ENCODE data around the gene SULT1A3.
"Not testable (repeated sequence)": the region's sequence is repeated elsewhere in the genome, so short reads cannot be mapped to it uniquely, and the experiment has no call there.

Gene SULT1A3

DNA sequence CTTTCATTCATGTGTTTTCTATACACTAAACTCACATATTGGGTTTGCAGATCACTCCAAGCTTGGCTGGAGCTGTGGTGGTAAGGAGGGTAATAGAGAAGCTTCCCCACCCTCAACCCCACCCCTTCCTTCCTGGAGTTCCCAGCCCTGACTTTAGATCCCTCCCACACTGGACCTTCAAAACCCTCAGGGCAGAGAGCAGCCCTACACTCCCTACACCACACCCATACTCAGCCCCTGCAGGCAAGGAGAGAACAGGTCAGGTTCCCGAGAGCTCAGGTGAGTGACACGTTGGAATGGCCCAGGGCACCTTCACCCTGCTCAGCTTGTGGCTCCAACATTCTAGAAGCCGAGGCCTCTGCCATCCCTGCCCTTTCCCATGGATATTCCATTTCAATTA is at the start of gene SULT1A3:
SULT1A3 (plus strand) TSS at position 207 of the 400 bp plus-strand sequence. CDS start 1,474 bp downstream, outside the sequence.
- not testable (repeated sequence) for H3K27ac ChIP-seq, H3K9ac ChIP-seq, H3K4me2 ChIP-seq, H3K4me3 ChIP-seq, H3K9me3 ChIP-seq, H3K4me1 ChIP-seq, H3K36me3 ChIP-seq, H4K20me1 ChIP-seq, H3K27me3 ChIP-seq

DNA sequence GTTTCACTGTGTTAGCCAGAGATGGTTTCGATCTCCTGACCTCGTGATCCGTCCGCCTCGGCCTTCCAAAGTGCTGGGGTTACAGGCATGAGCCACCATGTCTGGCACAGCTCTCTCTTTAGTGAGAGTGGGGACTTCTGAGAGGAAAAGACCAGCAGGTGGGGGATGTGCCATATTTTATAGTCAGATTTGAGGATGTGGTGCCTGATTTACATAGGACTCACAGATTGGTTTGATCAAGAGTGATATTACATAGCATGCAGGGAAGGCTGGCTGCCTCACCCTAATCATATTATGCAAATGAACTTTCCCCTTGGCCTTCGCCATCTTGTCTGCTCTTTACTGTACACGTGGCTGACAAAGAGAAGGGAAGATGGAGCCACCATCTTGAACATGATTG is 48.0 kb upstream of the SULT1A3 start:
- H4K20me1 ChIP-seq, result no peaks in the 10 kb centered on the region
- H3K36me3 ChIP-seq, result no peaks in the 10 kb centered on the region
- no peak overlapping the region for H3K27ac ChIP-seq
- H3K4me2 ChIP-seq, result no peak overlapping the region
- no peak overlapping the region for H3K4me3 ChIP-seq
- no peak for TF ChIP-seq Cebpa-rat (IDR thresholded peaks at IDR 0.05)
- H3K4me1 ChIP-seq, result no peaks in the 10 kb centered on the region
- peaks cover 33% of the 10 kb centered on the region for H3K9me3 ChIP-seq
- H3K27me3 ChIP-seq, result no peaks in the 10 kb centered on the region
- H3K9ac ChIP-seq, result no peak overlapping the region

DNA sequence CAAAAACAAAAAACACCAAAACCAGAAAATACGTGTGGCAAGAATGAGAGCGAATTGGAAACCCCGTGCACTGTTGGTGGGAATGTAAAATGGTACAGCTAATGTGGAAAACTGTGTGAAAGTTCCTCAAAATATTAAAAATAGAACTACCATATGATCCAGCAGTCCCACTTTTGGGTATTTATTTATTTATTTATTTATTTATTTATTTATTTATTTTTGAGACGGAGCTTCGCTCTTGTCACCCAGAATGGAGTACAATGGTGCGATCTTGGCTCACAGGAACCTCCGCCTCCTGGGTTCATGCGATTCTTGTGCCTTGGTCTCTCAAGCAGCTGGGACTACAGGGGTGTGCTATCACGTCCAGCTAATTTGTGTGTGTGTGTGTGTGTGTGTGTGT is 46.5 kb upstream of the SULT1A3 start:
- Histone ChIP-seq H3K4me3 (no peak overlapping the region), H3K27ac (no peak overlapping the region), H3K36me3 (no peaks in the 10 kb centered on the region), H4K20me1 (no peaks in the 10 kb centered on the region), H3K27me3 (no peaks in the 10 kb centered on the region), H3K4me1 (no peaks in the 10 kb centered on the region), H3K9me3 (peaks cover 33% of the 10 kb centered on the region), H3K4me2 (no peak overlapping the region), H3K9ac (no peak overlapping the region)
- no peak for TF ChIP-seq Cebpa-rat (IDR thresholded peaks at IDR 0.05)

DNA sequence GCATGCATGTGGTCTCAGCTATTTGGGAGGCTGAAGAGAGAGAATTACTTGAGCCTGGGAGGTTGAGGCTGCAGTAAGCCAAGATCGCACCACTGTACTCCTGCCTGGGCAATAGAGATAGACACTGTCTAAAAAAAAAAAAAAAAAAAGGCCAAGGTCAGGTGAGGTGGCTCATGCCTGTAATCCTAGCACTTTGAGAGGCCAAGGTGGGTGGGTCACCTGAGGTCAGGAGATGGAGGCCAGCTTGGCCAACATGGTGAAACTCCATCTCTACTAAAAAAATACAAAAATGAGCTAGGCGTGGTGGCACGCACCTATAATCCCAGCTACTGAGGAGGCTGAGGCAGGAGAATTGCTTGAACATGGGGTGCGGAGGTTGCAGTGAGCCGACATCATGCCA is 43.9 kb upstream of the SULT1A3 start:
- Histone ChIP-seq H3K4me1 (no peaks in the 10 kb centered on the region; the same call in 1 of the 2 replicates), H3K4me2 (no peak overlapping the region), H3K36me3 (no peaks in the 10 kb centered on the region), H3K9me3 (peaks cover 10% of the 10 kb centered on the region), H3K4me3 (no peak overlapping the region), H3K27ac (no peak overlapping the region), H3K27me3 (no peaks in the 10 kb centered on the region), H4K20me1 (no peaks in the 10 kb centered on the region), H3K9ac (no peak overlapping the region)
- no peak for TF ChIP-seq Cebpa-rat (IDR thresholded peaks at IDR 0.05)

DNA sequence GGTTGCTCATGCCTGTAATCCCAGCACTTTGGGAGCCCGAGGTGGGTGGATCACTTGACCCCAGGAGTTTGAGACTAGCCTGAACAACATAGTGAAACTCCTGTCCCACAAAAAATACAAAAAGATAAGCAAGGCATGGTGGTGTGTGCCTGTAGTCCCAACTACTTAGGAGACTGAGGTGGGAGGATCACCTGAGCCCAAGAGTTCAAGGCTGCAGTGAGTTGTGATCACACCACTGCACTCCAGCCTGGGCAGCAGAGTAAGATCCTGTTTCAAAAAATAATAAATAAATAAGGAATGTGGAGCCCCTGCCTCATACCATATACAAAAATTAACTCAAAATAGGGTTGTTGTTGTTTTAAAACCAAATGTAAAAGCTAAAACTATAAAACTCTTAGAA is 41.8 kb upstream of the SULT1A3 start:
- Histone ChIP-seq H3K27me3 (no peaks in the 10 kb centered on the region), H3K27ac (no peak overlapping the region), H3K4me1 (no peaks in the 10 kb centered on the region; the same call in 1 of the 2 replicates), H3K4me2 (no peak overlapping the region), H3K9ac (no peak overlapping the region), H4K20me1 (no peaks in the 10 kb centered on the region), H3K9me3 (no peaks in the 10 kb centered on the region), H3K36me3 (no peaks in the 10 kb centered on the region), H3K4me3 (no peak overlapping the region)
- TF ChIP-seq Cebpa-rat (IDR thresholded peaks at IDR 0.05), result no peak

DNA sequence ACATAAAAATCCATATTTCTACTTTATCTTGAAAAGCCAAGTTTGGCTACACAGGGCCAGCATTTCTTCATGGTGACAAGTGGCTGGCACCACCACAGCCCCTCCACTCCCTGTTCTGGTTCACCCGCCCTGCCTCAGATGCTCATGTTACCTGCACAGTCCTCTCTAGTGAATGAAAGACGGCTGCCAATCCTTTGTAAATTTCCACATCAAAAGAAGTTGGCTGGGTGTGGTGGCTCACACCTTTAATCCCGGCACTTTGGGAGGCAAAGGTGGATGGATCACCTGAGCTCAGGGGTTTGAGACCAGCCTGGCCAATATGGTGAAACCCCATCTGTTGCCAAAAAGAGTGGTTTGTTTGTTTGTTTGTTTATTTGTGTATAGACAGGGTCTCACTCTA is 35.5 kb upstream of the SULT1A3 start:
- no peak for TF ChIP-seq Cebpa-rat (IDR thresholded peaks at IDR 0.05)
- Histone ChIP-seq H3K27ac (no peak overlapping the region), H3K36me3 (no peaks in the 10 kb centered on the region), H4K20me1 (no peaks in the 10 kb centered on the region), H3K4me2 (no peak overlapping the region), H3K4me1 (peaks cover 15% of the 10 kb centered on the region), H3K9me3 (no peaks in the 10 kb centered on the region), H3K4me3 (no peak overlapping the region), H3K9ac (no peak overlapping the region), H3K27me3 (no peaks in the 10 kb centered on the region)

DNA sequence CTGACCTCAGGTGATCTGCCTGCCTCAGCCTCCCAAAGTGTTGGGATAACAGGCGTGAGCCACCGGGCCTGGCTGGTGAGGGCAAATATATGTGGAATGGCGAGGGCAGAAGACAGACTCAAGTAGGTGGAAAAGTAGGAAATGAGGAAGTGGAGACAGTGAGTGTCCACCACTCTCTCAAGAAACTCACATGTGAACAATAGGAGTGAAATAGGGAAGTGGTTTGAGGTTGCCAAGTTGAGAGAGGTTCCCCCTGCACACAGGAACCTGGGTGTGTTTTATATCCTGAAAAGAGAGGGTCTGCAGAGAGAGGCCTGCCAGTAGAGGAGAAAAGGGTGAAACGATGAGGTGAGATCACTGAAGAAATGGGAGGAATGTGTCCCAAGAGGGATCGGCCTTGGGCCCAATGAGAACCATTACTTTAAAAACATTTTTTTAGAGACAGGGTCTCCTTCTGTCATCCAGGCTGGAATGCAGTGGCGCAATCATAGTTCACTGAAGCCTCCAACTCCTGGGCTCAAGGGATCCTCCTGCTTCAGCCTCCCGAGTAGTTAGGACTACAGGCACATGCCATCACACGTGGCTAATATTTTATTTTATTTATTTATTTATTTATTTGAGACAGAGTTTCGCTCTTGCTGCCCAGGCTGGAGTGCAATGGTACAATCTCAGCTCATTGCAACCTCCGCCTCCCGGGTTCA is 32.7 kb upstream of the SULT1A3 start:
- peak overlapping the region; percentile 52 for H3K4me2 ChIP-seq
- H3K4me3 ChIP-seq, result no peak overlapping the region
- no peaks in the 10 kb centered on the region for H3K27me3 ChIP-seq
- H3K27ac ChIP-seq, result no peak overlapping the region
- no peaks in the 10 kb centered on the region for H3K36me3 ChIP-seq
- H3K9me3 ChIP-seq, result no peaks in the 10 kb centered on the region
- no peaks in the 10 kb centered on the region for H4K20me1 ChIP-seq
- peaks cover 15% of the 10 kb centered on the region for H3K4me1 ChIP-seq
- no peak overlapping the region for H3K9ac ChIP-seq
- peak; percentile 34; the same call in 1 of the 2 replicates for TF ChIP-seq Cebpa-rat (IDR thresholded peaks at IDR 0.05)

DNA sequence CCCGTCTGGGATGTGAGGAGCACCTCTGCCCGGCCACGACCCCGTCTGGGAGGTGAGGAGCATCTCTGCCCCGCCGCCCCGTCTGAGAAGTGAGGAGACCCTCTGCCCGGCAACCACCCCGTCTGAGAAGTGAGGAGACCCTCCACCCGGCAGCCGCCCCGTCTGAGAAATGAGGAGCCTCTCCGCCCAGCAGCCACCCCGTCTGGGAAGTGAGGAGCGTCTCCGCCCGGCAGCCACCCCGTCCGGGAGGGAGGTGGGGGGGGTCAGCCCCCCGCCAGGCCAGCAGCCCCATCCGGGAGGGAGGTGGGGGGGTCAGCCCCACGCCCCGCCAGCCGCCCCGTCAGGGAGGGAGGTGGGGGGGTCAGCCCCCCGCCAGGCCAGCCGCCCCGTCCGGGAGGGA is 30.3 kb upstream of the SULT1A3 start:
- not testable (repeated sequence) for H3K27ac ChIP-seq, H4K20me1 ChIP-seq, H3K4me2 ChIP-seq, H3K36me3 ChIP-seq, H3K27me3 ChIP-seq, H3K9ac ChIP-seq, H3K4me3 ChIP-seq, H3K9me3 ChIP-seq
- peaks cover 15% of the 10 kb centered on the region for H3K4me1 ChIP-seq

DNA sequence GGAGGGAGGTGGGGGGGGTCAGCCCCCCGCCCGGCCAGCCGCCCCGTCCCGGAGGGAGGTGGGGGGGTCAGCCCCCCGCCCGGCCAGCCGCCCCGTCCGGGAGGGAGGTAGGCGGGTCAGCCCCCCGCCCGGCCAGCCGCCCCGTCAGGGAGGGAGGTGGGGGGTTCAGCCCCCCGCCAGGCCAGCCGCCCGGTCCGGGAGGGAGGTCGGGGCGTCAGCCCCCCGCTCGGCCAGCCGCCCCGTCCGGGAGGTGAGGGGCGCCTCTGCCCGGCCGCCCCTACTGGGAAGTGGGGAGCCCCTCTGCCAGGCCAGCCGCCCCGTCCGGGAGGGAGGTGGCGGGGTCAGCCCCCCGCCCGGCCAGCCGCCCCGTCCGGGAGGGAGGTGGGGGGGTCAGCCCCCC is 29.6 kb upstream of the SULT1A3 start:
- not testable (repeated sequence) for H3K9me3 ChIP-seq, H3K4me2 ChIP-seq, H3K36me3 ChIP-seq

DNA sequence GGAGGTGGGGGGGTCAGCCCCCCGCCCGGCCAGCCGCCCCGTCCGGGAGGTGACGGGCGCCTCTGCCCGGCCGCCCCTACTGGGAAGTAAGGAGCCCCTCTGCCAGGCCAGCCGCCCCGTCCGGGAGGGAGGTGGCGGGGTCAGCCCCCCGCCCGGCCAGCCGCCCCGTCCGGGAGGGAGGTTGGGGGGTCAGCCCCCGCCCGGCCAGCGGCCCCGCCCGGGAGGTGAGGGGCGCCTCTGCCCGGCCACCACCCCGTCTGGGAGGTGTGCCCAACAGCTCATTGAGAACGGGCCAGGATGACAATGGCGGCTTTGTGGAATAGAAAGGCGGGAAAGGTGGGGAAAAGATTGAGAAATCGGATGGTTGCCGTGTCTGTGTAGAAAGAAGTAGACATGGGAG is 28.9 kb upstream of the SULT1A3 start:
- H3K4me3 ChIP-seq, H3K27me3 ChIP-seq, H3K4me2 ChIP-seq, H3K36me3 ChIP-seq, H3K9me3 ChIP-seq, H4K20me1 ChIP-seq, H3K9ac ChIP-seq, H3K27ac ChIP-seq: not testable (repeated sequence)
- peaks cover 15% of the 10 kb centered on the region for H3K4me1 ChIP-seq

More for the DNA sequence above, 29.6 kb upstream of the SULT1A3 start:
- not testable (repeated sequence) for H3K27me3 ChIP-seq, H3K9ac ChIP-seq, H3K4me3 ChIP-seq, H4K20me1 ChIP-seq, H3K27ac ChIP-seq
- H3K4me1 ChIP-seq, result peaks cover 15% of the 10 kb centered on the region

DNA sequence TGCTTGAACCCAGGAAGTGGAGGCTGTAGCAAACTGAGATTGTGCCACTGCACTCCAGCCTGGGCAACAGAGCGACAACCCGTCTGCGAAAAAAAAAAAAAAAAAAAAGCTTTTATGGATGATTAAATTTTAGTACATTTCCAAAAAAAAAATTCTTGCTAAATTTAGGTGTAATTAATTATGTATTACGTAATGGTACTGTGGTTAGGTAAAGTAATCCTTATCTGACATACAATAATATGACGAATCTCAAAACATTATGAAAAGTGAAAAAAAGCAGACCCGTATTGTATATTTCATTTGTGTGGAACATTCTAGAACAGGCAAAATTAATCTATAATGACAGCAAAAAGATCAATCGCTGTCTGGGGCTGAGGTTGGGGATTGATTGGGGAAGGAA is 26.0 kb upstream of the SULT1A3 start:
- TF ChIP-seq Cebpa-rat (IDR thresholded peaks at IDR 0.05), result no peak

DNA sequence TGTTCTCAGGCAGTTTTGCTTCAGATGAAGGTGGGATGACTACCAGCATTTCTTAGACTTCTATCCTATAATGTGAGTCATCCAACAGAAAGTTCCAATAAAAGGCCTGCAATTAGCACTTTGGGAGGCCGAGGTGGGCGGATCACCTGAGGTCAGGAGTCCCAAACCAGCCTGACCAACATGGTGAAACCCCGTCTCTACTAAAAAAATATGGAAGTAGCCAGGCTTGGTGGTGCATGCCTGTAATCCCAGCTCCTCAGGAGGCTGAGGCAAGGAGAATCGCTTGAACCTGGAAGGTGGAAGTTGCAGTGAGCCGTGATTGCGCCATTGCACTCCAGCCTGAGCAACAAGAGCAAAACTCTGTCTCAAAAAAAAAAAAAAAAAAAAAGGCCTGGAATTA is 22.2 kb upstream of the SULT1A3 start:
- not testable (repeated sequence) for H3K9ac ChIP-seq, H3K27ac ChIP-seq, H3K4me2 ChIP-seq, H3K36me3 ChIP-seq, H3K9me3 ChIP-seq, H3K27me3 ChIP-seq, H3K4me1 ChIP-seq, H4K20me1 ChIP-seq, H3K4me3 ChIP-seq

More for the DNA sequence above, 26.0 kb upstream of the SULT1A3 start:
- no peaks in the 10 kb centered on the region for H3K27me3 ChIP-seq
- H3K36me3 ChIP-seq, result no peaks in the 10 kb centered on the region
- no peaks in the 10 kb centered on the region for H3K9me3 ChIP-seq
- no peak overlapping the region for H3K9ac ChIP-seq
- no peaks in the 10 kb centered on the region for H4K20me1 ChIP-seq
- H3K4me3 ChIP-seq, result no peak overlapping the region
- no peak overlapping the region for H3K27ac ChIP-seq
- no peak overlapping the region for H3K4me2 ChIP-seq
- H3K4me1 ChIP-seq, result no peaks in the 10 kb centered on the region

All from BLaER1 (cell line).